ENCODE measurements around the gene MAP3K19.

MAP3K19 gene

DNA sequence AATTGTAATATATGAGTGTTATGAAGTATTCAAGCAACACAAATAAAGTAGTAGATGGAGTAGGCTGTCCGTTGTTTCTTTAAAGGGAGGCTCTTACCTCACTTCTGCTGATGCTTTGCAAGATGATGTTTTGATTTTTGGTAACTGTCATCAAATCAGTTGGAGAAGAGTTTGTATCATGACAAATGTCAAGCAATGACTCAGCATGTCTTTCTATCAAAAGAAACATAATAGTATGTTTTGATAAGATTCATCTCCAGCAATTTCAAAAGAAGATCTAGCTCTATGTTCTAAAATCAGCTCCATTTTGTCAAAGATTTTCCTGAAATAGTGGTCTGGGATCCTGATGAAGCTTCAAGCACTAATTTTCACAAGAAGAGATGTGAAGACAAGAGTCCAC is 25.6 kb downstream of the MAP3K19 start:
- Histone ChIP-seq H3K9me3 (ENCODE audit: control insufficient read depth, insufficient read depth, low read length) (no peaks in the 10 kb centered on the region), H3K4me1 (ENCODE audit: control insufficient read depth, insufficient read depth, low read length) (no peaks in the 10 kb centered on the region), H3K27me3 (ENCODE audit: control insufficient read depth, insufficient read depth, low read length) (no peaks in the 10 kb centered on the region), H3K4me3 (ENCODE audit: low read length) (no peak overlapping the region), H3K27ac (ENCODE audit: low read length) (no peak overlapping the region), H3K36me3 (ENCODE audit: control insufficient read depth, insufficient read depth, low read length) (no peaks in the 10 kb centered on the region)
- no CpG with 5 or more reads among the region's 1 CpG for WGBS (ENCODE audit: insufficient coverage, insufficient read length)
- DNase-seq (ENCODE audit: low read depth, low spot score): no peak

DNA sequence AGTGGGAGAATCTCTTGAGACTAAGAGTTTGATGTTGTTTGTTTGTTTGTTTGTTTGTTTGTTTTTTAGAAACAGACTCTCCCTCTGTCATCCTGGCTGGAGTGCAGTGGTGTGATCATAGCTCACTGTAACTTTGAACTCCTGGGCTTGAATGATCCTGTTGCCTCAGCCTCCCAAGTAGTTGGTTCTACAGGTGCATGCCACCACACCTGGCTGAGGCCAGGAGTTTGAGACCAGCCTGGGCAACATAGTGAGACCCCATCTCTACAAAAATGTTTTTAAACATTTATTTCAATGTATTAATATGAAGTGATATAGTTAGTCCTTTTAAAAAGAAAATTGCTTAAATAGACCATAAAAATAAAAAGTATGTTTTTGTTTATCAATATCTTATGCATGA is 35.6 kb downstream of the MAP3K19 start:
- H3K4me3 ChIP-seq (ENCODE audit: low read length): no peak overlapping the region
- no peaks in the 10 kb centered on the region for H3K36me3 ChIP-seq (ENCODE audit: control insufficient read depth, insufficient read depth, low read length)
- H3K4me1 ChIP-seq (ENCODE audit: control insufficient read depth, insufficient read depth, low read length): no peaks in the 10 kb centered on the region
- H3K27ac ChIP-seq (ENCODE audit: low read length): no peak overlapping the region
- H3K9me3 ChIP-seq (ENCODE audit: control insufficient read depth, insufficient read depth, low read length): no peaks in the 10 kb centered on the region
- H3K27me3 ChIP-seq (ENCODE audit: control insufficient read depth, insufficient read depth, low read length): no peaks in the 10 kb centered on the region
- no peak for DNase-seq (ENCODE audit: low read depth, low spot score)

DNA sequence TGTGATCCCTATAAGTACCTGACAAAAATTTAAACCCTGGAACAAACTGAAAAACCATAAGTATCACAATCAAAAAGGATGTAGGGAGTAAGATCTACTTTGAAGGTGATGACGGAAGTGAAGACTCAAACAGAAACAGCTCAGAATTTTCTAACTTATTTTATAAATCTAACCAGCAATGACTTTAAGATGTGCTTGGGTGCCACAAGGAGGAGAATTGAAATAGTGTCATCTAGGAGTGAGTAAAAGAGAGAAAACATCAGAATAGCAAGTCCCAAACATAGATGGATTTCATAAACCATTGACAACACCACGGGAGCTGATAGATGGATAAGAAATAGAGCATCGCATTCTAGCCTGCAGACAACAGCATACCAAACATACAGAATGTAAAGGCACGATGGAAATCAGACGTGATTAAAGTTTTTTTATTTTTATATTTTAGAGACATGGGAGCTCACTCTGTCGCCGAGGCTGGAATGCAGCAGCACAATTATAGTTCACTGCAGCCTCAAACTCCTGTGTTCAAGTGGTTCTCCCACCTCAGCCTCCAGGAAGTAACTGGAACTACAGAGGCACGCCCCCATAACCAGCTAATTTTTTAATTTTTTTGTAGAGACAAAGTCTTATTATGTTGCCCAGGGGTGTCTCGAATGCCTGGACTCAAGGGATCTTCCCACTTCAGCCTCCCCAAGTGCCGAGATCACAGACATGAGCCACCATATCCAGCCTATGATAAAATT is 36.9 kb downstream of the MAP3K19 start:
- Histone ChIP-seq H3K27me3 (ENCODE audit: control insufficient read depth, insufficient read depth, low read length) (no peaks in the 10 kb centered on the region), H3K27ac (ENCODE audit: low read length) (no peak overlapping the region), H3K36me3 (ENCODE audit: control insufficient read depth, insufficient read depth, low read length) (no peaks in the 10 kb centered on the region), H3K9me3 (ENCODE audit: control insufficient read depth, insufficient read depth, low read length) (no peaks in the 10 kb centered on the region), H3K4me3 (ENCODE audit: low read length) (no peak overlapping the region), H3K4me1 (ENCODE audit: control insufficient read depth, insufficient read depth, low read length) (no peaks in the 10 kb centered on the region; the same call in 1 of the 2 replicates)
- WGBS (ENCODE audit: insufficient coverage, insufficient read length): no CpG with 5 or more reads among the region's 10 CpGs
- DNase-seq (ENCODE audit: low read depth, low spot score): no peak

DNA sequence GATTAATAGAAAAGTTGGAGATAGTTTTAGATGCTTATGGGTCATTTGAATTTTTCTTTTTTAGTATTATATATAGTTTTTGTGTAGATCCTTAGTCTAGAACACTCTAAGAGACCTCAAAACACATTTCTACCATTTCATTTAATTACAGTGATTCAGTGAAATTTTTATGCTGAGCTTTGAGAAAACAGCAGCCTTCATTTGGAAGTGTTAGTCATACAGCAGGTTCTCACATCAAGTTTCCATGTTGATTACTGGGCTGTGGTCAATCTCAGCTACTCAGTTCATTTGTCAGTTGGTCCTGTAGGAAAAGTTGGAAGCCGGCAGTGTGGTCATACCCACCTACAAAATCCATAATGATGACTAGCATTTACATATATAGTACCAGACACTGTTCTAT is 37.9 kb downstream of the MAP3K19 start:
- Histone ChIP-seq H3K36me3 (ENCODE audit: control insufficient read depth, insufficient read depth, low read length) (no peaks in the 10 kb centered on the region), H3K27me3 (ENCODE audit: control insufficient read depth, insufficient read depth, low read length) (no peaks in the 10 kb centered on the region), H3K4me3 (ENCODE audit: low read length) (no peak overlapping the region), H3K4me1 (ENCODE audit: control insufficient read depth, insufficient read depth, low read length) (no peaks in the 10 kb centered on the region; the same call in 1 of the 2 replicates), H3K27ac (ENCODE audit: low read length) (no peak overlapping the region), H3K9me3 (ENCODE audit: control insufficient read depth, insufficient read depth, low read length) (no peaks in the 10 kb centered on the region)
- DNase-seq (ENCODE audit: low read depth, low spot score): no peak
- no CpG with 5 or more reads among the region's 1 CpG for WGBS (ENCODE audit: insufficient coverage, insufficient read length)

DNA sequence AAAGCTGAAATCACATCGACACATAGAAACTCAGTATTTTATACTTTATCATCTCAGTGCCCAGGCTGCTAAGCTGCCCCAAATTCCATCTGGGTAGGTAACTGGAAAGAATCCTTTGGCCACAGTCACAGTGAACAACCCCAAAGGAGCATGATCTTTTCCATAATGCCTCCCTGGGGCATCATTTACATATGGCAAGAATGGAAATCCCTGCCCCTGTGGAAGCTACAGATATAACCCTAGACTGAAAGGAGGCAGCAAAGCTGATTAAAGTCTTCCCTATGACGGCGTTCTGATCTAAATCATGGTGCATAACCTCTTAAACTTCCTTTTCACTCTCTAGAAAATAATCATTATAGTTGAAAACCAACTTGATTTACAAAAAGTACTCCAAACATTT is 41.5 kb downstream of the MAP3K19 start:
- Histone ChIP-seq H3K4me1 (ENCODE audit: control insufficient read depth, insufficient read depth, low read length) (no peaks in the 10 kb centered on the region; the same call in 1 of the 2 replicates), H3K36me3 (ENCODE audit: control insufficient read depth, insufficient read depth, low read length) (no peaks in the 10 kb centered on the region), H3K27me3 (ENCODE audit: control insufficient read depth, insufficient read depth, low read length) (no peaks in the 10 kb centered on the region), H3K4me3 (ENCODE audit: low read length) (no peak overlapping the region), H3K9me3 (ENCODE audit: control insufficient read depth, insufficient read depth, low read length) (no peaks in the 10 kb centered on the region), H3K27ac (ENCODE audit: low read length) (no peak overlapping the region)
- no CpG with 5 or more reads among the region's 3 CpGs for WGBS (ENCODE audit: insufficient coverage, insufficient read length)
- no peak for DNase-seq (ENCODE audit: low read depth, low spot score)

DNA sequence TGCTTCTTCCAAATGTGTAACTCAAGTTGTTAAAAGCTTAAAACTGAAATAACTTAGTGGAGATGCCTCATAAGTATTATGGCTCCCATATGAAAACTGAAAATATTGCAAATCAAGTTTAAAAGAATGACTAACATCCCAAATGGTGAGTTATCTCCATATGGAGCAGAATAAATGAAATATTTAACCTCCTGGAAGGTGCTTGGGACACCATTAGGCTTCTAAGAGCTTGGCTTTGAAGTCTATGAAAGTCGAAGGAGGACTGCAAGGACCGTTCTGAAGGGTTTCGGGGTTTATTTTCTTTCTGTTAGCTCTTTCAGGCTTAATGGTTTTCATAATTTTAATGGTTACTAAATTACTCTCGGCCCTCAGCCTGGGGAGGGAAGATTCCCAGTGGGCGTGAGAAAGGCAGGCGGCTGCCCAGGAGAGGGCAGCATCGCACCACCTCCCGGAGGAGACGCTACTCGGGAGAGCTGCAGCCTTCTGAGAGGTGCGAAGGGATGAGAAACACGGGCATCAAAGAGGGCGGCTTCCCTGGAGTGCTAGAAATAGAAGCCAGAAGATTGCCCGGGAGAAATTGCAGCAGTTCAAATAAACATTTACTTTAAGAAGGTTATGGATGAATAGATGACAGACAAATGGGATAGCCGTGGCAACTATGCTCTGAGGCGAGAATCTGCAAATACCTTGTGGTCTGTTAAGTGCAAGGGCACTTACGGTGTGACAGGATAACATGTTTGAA is 43.1 kb downstream of the MAP3K19 start:
- no CpG with 5 or more reads among the region's 17 CpGs for WGBS (ENCODE audit: insufficient coverage, insufficient read length)
- Histone ChIP-seq H3K4me3 (ENCODE audit: low read length) (no peak overlapping the region), H3K27ac (ENCODE audit: low read length) (no peak overlapping the region), H3K4me1 (ENCODE audit: control insufficient read depth, insufficient read depth, low read length) (no peaks in the 10 kb centered on the region; the same call in 1 of the 2 replicates), H3K9me3 (ENCODE audit: control insufficient read depth, insufficient read depth, low read length) (no peaks in the 10 kb centered on the region), H3K36me3 (ENCODE audit: control insufficient read depth, insufficient read depth, low read length) (no peaks in the 10 kb centered on the region), H3K27me3 (ENCODE audit: control insufficient read depth, insufficient read depth, low read length) (no peaks in the 10 kb centered on the region)
- peak; percentile 48 for DNase-seq (ENCODE audit: low read depth, low spot score)

DNA sequence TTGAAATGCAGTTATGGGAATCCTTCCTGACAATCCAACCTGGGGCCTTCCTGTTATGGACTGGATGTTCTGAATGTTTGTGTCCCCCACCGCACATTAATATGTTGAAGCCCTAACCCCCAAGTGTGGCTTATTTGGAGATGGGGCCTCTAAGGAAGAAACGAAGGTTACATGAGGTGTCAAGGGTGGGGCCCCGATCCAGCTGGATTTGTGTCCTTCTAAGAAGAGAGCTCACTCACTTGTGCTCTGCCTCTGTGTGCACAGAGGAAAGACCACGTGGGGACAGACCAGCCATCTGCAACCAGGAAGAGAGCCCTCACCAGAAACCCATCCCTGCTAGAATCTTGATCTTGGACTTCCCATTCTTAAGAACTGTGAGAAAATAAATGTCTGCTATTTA is 44.4 kb downstream of the MAP3K19 start:
- Histone ChIP-seq H3K36me3 (ENCODE audit: control insufficient read depth, insufficient read depth, low read length) (no peaks in the 10 kb centered on the region), H3K4me1 (ENCODE audit: control insufficient read depth, insufficient read depth, low read length) (no peaks in the 10 kb centered on the region; the same call in 1 of the 2 replicates), H3K4me3 (ENCODE audit: low read length) (no peak overlapping the region), H3K27ac (ENCODE audit: low read length) (no peak overlapping the region), H3K27me3 (ENCODE audit: control insufficient read depth, insufficient read depth, low read length) (no peaks in the 10 kb centered on the region), H3K9me3 (ENCODE audit: control insufficient read depth, insufficient read depth, low read length) (no peaks in the 10 kb centered on the region)
- WGBS (ENCODE audit: insufficient coverage, insufficient read length): no CpG with 5 or more reads among the region's 4 CpGs
- DNase-seq (ENCODE audit: low read depth, low spot score): no peak

DNA sequence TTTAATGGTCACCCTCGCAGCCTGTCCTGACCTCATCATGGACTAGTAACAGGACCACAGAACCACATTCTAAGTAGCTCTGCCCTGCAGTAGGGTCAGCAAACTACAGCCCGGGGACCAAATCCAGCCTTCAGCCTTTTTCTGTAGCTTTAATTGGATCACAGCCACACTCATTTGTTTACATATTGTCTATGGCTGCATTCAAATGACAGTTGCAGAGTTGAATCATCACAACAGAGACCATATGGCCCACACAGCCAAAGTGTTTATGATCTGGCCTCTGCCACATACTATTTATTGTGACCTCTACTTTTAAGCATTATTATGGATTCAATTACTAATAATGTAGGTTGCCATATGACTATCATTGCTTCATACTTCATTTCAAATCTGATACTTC is 47.7 kb downstream of the MAP3K19 start:
- WGBS (ENCODE audit: insufficient coverage, insufficient read length): no CpG with 5 or more reads among the region's 2 CpGs
- no peak for DNase-seq (ENCODE audit: low read depth, low spot score)

DNA sequence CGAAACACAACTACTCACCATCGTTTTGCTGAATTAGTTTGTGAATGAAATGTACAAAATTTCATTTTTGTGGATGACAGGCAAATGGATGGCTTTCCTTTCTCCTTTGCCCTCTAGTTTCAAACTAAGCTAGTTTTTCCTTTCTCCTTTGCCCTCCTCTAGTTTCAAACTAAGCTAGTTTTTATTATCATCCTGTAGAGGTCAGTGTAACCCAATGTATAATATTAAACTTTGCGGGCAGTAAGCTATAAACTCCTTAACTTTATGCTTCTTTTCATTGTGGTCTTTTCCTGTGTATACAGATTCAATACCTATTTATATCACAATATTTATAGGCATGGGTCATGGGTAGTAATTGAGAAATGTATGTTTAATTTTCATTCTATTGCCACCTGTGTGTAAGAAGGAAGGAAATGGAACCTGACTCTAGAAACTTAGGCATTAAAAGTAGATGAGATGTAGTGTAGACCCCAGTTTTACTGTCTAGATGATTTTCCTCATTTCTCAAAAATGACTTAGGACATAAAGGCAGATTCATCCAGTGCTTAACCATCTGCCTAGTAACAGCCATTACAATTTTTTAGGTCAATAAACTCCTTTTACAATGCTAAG is 58.1 kb downstream of the MAP3K19 start:
- Histone ChIP-seq H3K36me3 (ENCODE audit: control insufficient read depth, insufficient read depth, low read length) (no peaks in the 10 kb centered on the region), H3K9me3 (ENCODE audit: control insufficient read depth, insufficient read depth, low read length) (no peaks in the 10 kb centered on the region), H3K4me3 (ENCODE audit: low read length) (no peak overlapping the region), H3K27ac (ENCODE audit: low read length) (no peak overlapping the region), H3K27me3 (ENCODE audit: control insufficient read depth, insufficient read depth, low read length) (no peaks in the 10 kb centered on the region), H3K4me1 (ENCODE audit: control insufficient read depth, insufficient read depth, low read length) (no peaks in the 10 kb centered on the region)
- no peak for DNase-seq (ENCODE audit: low read depth, low spot score)
- WGBS (ENCODE audit: insufficient coverage, insufficient read length): no CpG with 5 or more reads among the region's 3 CpGs

More for the DNA sequence above, 47.7 kb downstream of the MAP3K19 start:
- Histone ChIP-seq H3K4me3 (ENCODE audit: low read length) (no peak overlapping the region), H3K27me3 (ENCODE audit: control insufficient read depth, insufficient read depth, low read length) (no peaks in the 10 kb centered on the region), H3K4me1 (ENCODE audit: control insufficient read depth, insufficient read depth, low read length) (no peaks in the 10 kb centered on the region), H3K9me3 (ENCODE audit: control insufficient read depth, insufficient read depth, low read length) (no peaks in the 10 kb centered on the region), H3K36me3 (ENCODE audit: control insufficient read depth, insufficient read depth, low read length) (no peaks in the 10 kb centered on the region), H3K27ac (ENCODE audit: low read length) (no peak overlapping the region)

DNA sequence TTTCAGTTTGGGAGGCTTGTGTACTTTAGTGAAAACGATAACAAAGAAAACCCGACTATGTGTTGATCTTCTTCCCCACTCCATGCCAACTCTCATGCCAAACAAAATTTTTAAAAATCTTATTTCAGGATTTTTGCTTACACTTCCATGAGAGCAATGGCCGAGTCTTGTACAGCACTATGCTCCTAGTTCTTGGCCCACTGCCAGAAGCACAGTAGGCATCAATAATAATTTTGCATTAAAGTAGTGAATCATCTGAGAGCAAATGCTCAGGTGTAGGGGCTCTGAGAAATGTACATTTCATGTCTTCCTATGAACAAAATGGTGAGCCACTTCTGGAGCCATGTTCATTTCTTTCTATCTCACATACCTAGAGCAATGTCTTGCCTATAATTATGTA is 62.2 kb downstream of the MAP3K19 start:
- Histone ChIP-seq H3K27ac (ENCODE audit: low read length) (no peak overlapping the region), H3K27me3 (ENCODE audit: control insufficient read depth, insufficient read depth, low read length) (no peaks in the 10 kb centered on the region), H3K36me3 (ENCODE audit: control insufficient read depth, insufficient read depth, low read length) (no peaks in the 10 kb centered on the region), H3K4me1 (ENCODE audit: control insufficient read depth, insufficient read depth, low read length) (no peaks in the 10 kb centered on the region), H3K9me3 (ENCODE audit: control insufficient read depth, insufficient read depth, low read length) (no peaks in the 10 kb centered on the region), H3K4me3 (ENCODE audit: low read length) (no peak overlapping the region)
- no CpG with 5 or more reads among the region's 3 CpGs for WGBS (ENCODE audit: insufficient coverage, insufficient read length)
- no peak for DNase-seq (ENCODE audit: low read depth, low spot score)

Data from iPS DF 6.9 (cell line).